HG02759 (cell line): ENCODE results near the gene CDKN2B-AS1.

Source experiments
- ATAC-seq: cut with Tn5 transposase; IDR thresholded peaks from one replicate; pipeline ENCODE4 v1.9.1; 2021; ENCODE audit warnings: mild to moderate bottlenecking, moderate library complexity; ENCODE audit not compliant: unreplicated experiment

The CDKN2B-AS1 gene

GRCh38 chr9:22147813-22148527 is 153.4 kb downstream of the CDKN2B-AS1 start:
- no peak for ATAC-seq

GRCh38 chr9:22148528-22148875 is 153.9 kb downstream of the CDKN2B-AS1 start:
- no peak for ATAC-seq

- ATAC-seq, result no peak
Measured at GRCh38 chr9:22148876-22149637, 154.5 kb downstream of the CDKN2B-AS1 start.

GRCh38 chr9:22154064-22154463 is 159.5 kb downstream of the CDKN2B-AS1 start:
- ATAC-seq, result no peak

- no peak for ATAC-seq
Measured at GRCh38 chr9:22156586-22156985, 162.0 kb downstream of the CDKN2B-AS1 start.

- ATAC-seq, result no peak
Measured at GRCh38 chr9:22157276-22157675, 162.7 kb downstream of the CDKN2B-AS1 start.

- no peak for ATAC-seq
Measured at GRCh38 chr9:22157828-22158227, 163.2 kb downstream of the CDKN2B-AS1 start.

- no peak for ATAC-seq
Measured at GRCh38 chr9:22158271-22158670, 163.7 kb downstream of the CDKN2B-AS1 start.

- ATAC-seq, result no peak
Measured at GRCh38 chr9:22158927-22159346, 164.3 kb downstream of the CDKN2B-AS1 start.

GRCh38 chr9:22159586-22159985 is 165.0 kb downstream of the CDKN2B-AS1 start:
- ATAC-seq, result no peak

GRCh38 chr9:22160221-22160620 is 165.6 kb downstream of the CDKN2B-AS1 start:
- no peak for ATAC-seq

- ATAC-seq, result no peak
Measured at GRCh38 chr9:22165144-22165543, 170.6 kb downstream of the CDKN2B-AS1 start.

GRCh38 chr9:22169243-22169642 is 174.7 kb downstream of the CDKN2B-AS1 start:
- ATAC-seq, result no peak

GRCh38 chr9:22169727-22170503 is 175.3 kb downstream of the CDKN2B-AS1 start:
- no peak for ATAC-seq
